ENCODE data around the gene NANOS3.

Gene NANOS3

GRCh38 chr19:13876834-13877233 is at the start of gene NANOS3:
Gene NANOS3, plus strand, starts transcription at chr19:13877134. Its CDS starts 115 bp downstream, at chr19:13877249.
- H3K4me3 ChIP-seq (ENCODE audit: low read depth, low read length), result no peak within 1 kb of the TSS
- TF ChIP-seq CTCF (IDR thresholded peaks at IDR 0.05; ENCODE audit: low read depth, low read length), result no peak

- TF ChIP-seq CTCF (IDR thresholded peaks at IDR 0.05; ENCODE audit: low read depth, low read length), result no peak
- no peak overlapping the region for H3K4me3 ChIP-seq (ENCODE audit: low read depth, low read length)
Measured at GRCh38 chr19:13827656-13828055, 49.3 kb upstream of the NANOS3 start.

GRCh38 chr19:13830114-13830740 is 46.7 kb upstream of the NANOS3 start:
- TF ChIP-seq CTCF (IDR thresholded peaks at IDR 0.05; ENCODE audit: low read depth, low read length), result no peak
- no peak overlapping the region for H3K4me3 ChIP-seq (ENCODE audit: low read depth, low read length)

GRCh38 chr19:13830741-13831536 is 46.0 kb upstream of the NANOS3 start:
- TF ChIP-seq CTCF (IDR thresholded peaks at IDR 0.05; ENCODE audit: low read depth, low read length), result no peak
- H3K4me3 ChIP-seq (ENCODE audit: low read depth, low read length), result no peak overlapping the region

- TF ChIP-seq CTCF (IDR thresholded peaks at IDR 0.05; ENCODE audit: low read depth, low read length), result no peak
- no peak overlapping the region for H3K4me3 ChIP-seq (ENCODE audit: low read depth, low read length)
Measured at GRCh38 chr19:13831537-13832467, 45.1 kb upstream of the NANOS3 start.

GRCh38 chr19:13833330-13834243 is 43.3 kb upstream of the NANOS3 start:
- 0 out of 2 replicates have a peak, but pooled peaks have one; percentile 18 for TF ChIP-seq CTCF (IDR thresholded peaks at IDR 0.05; ENCODE audit: low read depth, low read length)
- no peak overlapping the region for H3K4me3 ChIP-seq (ENCODE audit: low read depth, low read length)
